Gastroesophageal sphincter (tissue), 4 donors: ENCODE data around the gene ITPKC. TPM values are rescaled to one million over a fixed set of nuclear protein-coding genes. Genes with fewer than 3 reads are reported as not detected.

ENCODE experiments used
- ATAC-seq: fragments of 150-250 bp; one replicate; pipeline ENCODE4 v1.9.1; 2016; ENCODE audit warnings: mild to moderate bottlenecking, moderate library complexity
- H3K27ac ChIP-seq, 4 donors: fragments of 200-600 bp; sonication (generic) in 3 of 4; 1 replicate in 3 of 4; 2 replicates in 1 of 4; pipeline ENCODE4 v1.5.1; 2016 to 2019
- H3K27me3 ChIP-seq: fragments of 200-600 bp; sonication (generic); one replicate; pipeline ENCODE4 v1.5.1; 2019
- H3K36me3 ChIP-seq, 2 donors: fragments of 200-600 bp; sonication (generic); one replicate each; pipeline ENCODE4 v1.5.1; 2019; ENCODE audit warnings: control low read depth in 1 of 2
- H3K4me1 ChIP-seq, 3 donors: fragments of 200-600 bp; sonication (generic); 1 replicate in 2 of 3; 2 replicates in 1 of 3; pipeline ENCODE4 v1.5.1; 2016 to 2019; ENCODE audit warnings: control low read depth in 2 of 3
- H3K4me3 ChIP-seq, 2 donors: fragments of 200-600 bp; sonication (generic); one replicate each; pipeline ENCODE4 v1.5.1; 2019; ENCODE audit warnings: mild to moderate bottlenecking in 1 of 2, moderate library complexity in 1 of 2
- H3K9me3 ChIP-seq, 3 donors: fragments of 200-600 bp; sonication (generic); one replicate each; pipeline ENCODE4 v1.5.1; 2017 to 2019; ENCODE audit warnings: control low read depth in 2 of 3
- CTCF ChIP-seq, 4 experiments: fragments of 200-600 bp in 2 of 4; fragments of 450-650 bp in 2 of 4; sonication (generic) in 1 of 4; IDR thresholded peaks; one replicate each; pipeline ENCODE4 v1.5.1; 2017 to 2019; ENCODE audit warnings: antibody characterized with exemption in 4 of 4, mild to moderate bottlenecking in 2 of 4, moderate library complexity in 2 of 4
- EP300 ChIP-seq: sonication (generic); formaldehyde crosslinking; IDR thresholded peaks from one replicate; pipeline ENCODE4 v1.6.1; 2017; ENCODE audit warnings: antibody characterized with exemption, mild to moderate bottlenecking
- POLR2A ChIP-seq, 2 donors: fragments of 450-650 bp; IDR thresholded peaks; one replicate each; pipeline ENCODE4 v1.6.1; 2017; ENCODE audit warnings: antibody characterized with exemption in 2 of 2, mild to moderate bottlenecking in 2 of 2, moderate library complexity in 1 of 2
- POLR2AphosphoS5 ChIP-seq: sonication (generic); formaldehyde crosslinking; IDR thresholded peaks from one replicate; pipeline ENCODE4 v1.6.1; 2017; ENCODE audit warnings: antibody characterized with exemption
- WGBS, 2 donors: methylation state at CpG; one replicate each; pipeline ENCODE4 v1.1.5; 2018; ENCODE audit warnings: low coverage in 1 of 2; 5-methylcytosine and 5-hydroxymethylcytosine counted together
- total RNA-seq, 4 donors: library from RNA; depleted of rRNA; stranded (reverse); fragments of >200 nt; gene quantifications; one replicate each; pipeline ENCODE4 v1.1.0, GENCODE V29; 2016

ITPKC gene
- total RNA-seq, 4 donors from 2014 or later, result 25.2 to 71.8 (median 30.6) TPM

DNA sequence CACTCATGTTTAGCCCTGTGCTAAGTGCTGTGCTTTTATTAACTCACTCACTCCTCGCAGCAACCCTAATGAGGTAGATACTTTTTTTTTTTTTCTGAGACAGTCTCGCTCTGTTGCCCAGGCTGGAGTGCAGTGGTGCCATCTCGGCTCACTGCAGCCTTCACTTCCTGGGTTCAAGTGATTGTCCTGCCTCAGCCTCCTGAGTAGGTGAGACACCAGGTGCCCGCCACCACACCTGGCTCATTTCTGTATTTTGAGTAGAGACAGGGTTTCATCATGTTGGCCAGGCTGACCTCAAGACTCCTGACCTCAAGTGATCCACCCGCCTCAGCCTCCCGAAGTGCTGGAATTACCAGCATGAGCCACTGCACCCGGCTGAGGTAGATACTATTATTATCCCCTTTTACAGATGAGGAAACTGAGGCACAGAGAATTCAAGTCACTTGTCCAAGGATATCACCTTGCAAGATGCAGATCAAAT, 2.5 kb downstream of the ITPKC start:
- WGBS, 2 donors, result 15 to 39% methylated on average over 3 to 5 of the region's 7 CpGs
- Histone ChIP-seq H3K9me3 (no peaks in the 10 kb centered on the region), H3K4me3 (peak overlapping the region; percentile 77 to 92), H3K27me3 (no peaks in the 10 kb centered on the region), H3K4me1 (peaks cover 0 to 85% (median 36%) of the 10 kb centered on the region in 3 donors), H3K27ac (peak overlapping the region; percentile 97 to 99 (median 98)), H3K36me3 (peaks cover 0 to 19% of the 10 kb centered on the region in 2 donors)
- TF ChIP-seq POLR2AphosphoS5 (no peak), EP300 (no peak), POLR2A (IDR thresholded peaks at IDR 0.05) (no peak), CTCF (IDR thresholded peaks at IDR 0.05) (no peak)
- ATAC-seq, result no peak

DNA sequence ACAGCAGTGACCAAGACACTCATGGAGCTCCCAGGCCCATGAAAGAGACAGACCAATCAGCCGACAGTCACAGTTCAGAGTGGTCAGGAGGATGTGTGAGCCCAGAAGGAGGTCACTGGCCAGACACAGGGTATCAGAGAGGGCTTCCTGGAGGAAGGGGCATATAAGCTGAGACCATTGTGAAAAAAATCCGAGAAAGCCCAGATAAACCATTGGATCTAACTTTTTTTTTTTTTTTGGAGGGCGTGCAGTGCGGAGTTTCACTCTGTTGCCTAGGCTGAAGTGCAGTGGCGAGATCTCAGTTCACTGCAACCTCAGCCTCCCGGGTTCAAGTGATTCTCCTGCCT, 4.2 kb downstream of the ITPKC start:
- no peak for TF ChIP-seq POLR2AphosphoS5
- TF ChIP-seq CTCF (IDR thresholded peaks at IDR 0.05), result no peak
- no peak for TF ChIP-seq POLR2A (IDR thresholded peaks at IDR 0.05)
- no peak for TF ChIP-seq EP300
- Histone ChIP-seq H3K4me3 (peak overlapping the region; percentile 77 to 92), H3K9me3 (no peaks in the 10 kb centered on the region), H3K27ac (peak overlapping the region; percentile 97 to 99 (median 98)), H3K27me3 (no peaks in the 10 kb centered on the region), H3K36me3 (peaks cover 0 to 35% of the 10 kb centered on the region in 2 donors), H3K4me1 (peaks cover 0 to 80% (median 34%) of the 10 kb centered on the region in 3 donors)
- ATAC-seq, result no peak
- 95% methylated on average over 2 of the region's 6 CpGs; no CpG with 5 or more reads in 1 of the 2 donors for WGBS, 2 donors

GRCh38 chr19:40721936-40722661, 5.2 kb downstream of the ITPKC start:
- WGBS, 2 donors, result 56 to 62% methylated on average over 3 to 6 of the region's 9 CpGs
- H3K27ac ChIP-seq, result peak overlapping the region in 3 of 4 donors; percentile 98 to 99 (median 98)
- ATAC-seq, result no peak
- peaks cover 0 to 75% (median 32%) of the 10 kb centered on the region in 3 donors for H3K4me1 ChIP-seq
- H3K4me3 ChIP-seq, result peak overlapping the region in 1 of 2 donors; percentile 92
- TF ChIP-seq POLR2A (IDR thresholded peaks at IDR 0.05) (no peak), POLR2AphosphoS5 (peak; percentile 12), EP300 (no peak), CTCF (IDR thresholded peaks at IDR 0.05) (no peak)
- H3K27me3 ChIP-seq, result no peaks in the 10 kb centered on the region
- peaks cover 3 to 45% of the 10 kb centered on the region in 2 donors for H3K36me3 ChIP-seq
- no peaks in the 10 kb centered on the region for H3K9me3 ChIP-seq

- 100% methylated on average over 2 of the region's 5 CpGs for WGBS, 2 donors
- Histone ChIP-seq H3K36me3 (peaks cover 3 to 62% of the 10 kb centered on the region in 2 donors), H3K27me3 (no peaks in the 10 kb centered on the region), H3K27ac (peak overlapping the region in 1 of 4 donors; percentile 5), H3K4me1 (peaks cover 0 to 66% (median 32%) of the 10 kb centered on the region in 3 donors), H3K4me3 (no peak overlapping the region), H3K9me3 (no peaks in the 10 kb centered on the region)
- no peak for TF ChIP-seq EP300
- TF ChIP-seq POLR2A (IDR thresholded peaks at IDR 0.05), result no peak
- TF ChIP-seq POLR2AphosphoS5, result no peak
- no peak for TF ChIP-seq CTCF (IDR thresholded peaks at IDR 0.05)
- no peak for ATAC-seq
Observed at GRCh38 chr19:40723661-40724254, 6.8 kb downstream of the ITPKC start.
